ENCODE data around the gene KIF16B. TPM values are rescaled to one million over a fixed set of nuclear protein-coding genes. Genes with fewer than 3 reads are reported as not detected.

The KIF16B gene
- total and polyA plus RNA-seq, 9 of the 15 experiments (the other 6 are each of a cell fraction or from before 2014, with no cell fraction given) = 1.00 to 10.6 (median 8.5) TPM

GRCh38 chr20:16352751-16353416 is 220.4 kb downstream of the KIF16B start:
- H3K79me2 ChIP-seq (ENCODE audit: control insufficient read depth, insufficient read depth, low read length) = no peaks in the 10 kb centered on the region
- H3K4me3 ChIP-seq = no peak overlapping the region
- in situ Hi-C loops (cut with MboI) = no loop called here
- TF ChIP-seq HDAC6 (IDR thresholded peaks at IDR 0.05; ENCODE audit: low read depth, low read length) (no peak), ZBTB11 (CRISPR knock-in tag; IDR thresholded peaks at IDR 0.05) (no peak), CTCF (IDR thresholded peaks at IDR 0.05 in 2 of 3, conservative IDR thresholded peaks at IDR 0.05 in 1 of 3; ENCODE audit: insufficient read depth in 2 of 3, low read depth in 1 of 3, low read length in 3 of 3) (no peak), TRIM28 (IDR thresholded peaks at IDR 0.05) (no peak), DDX20 (tag; IDR thresholded peaks at IDR 0.05; ENCODE audit: low read depth) (no peak), ZBTB7A (IDR thresholded peaks at IDR 0.05; ENCODE audit: borderline replicate concordance, control insufficient read depth, low read depth, low read length) (no peak), PRDM10 (IDR thresholded peaks at IDR 0.05; ENCODE audit: partially characterized antibody) (no peak), ZNF140 (CRISPR knock-in tag; IDR thresholded peaks at IDR 0.05) (no peak), GTF2E2 (tag; IDR thresholded peaks at IDR 0.05) (no peak), RBM17 (IDR thresholded peaks at IDR 0.05; ENCODE audit: borderline replicate concordance, low read depth, low read length) (no peak), MEF2D (tag; conservative IDR thresholded peaks at IDR 0.05; ENCODE audit: low read depth) (no peak)
- H3K9me3 ChIP-seq (replicated peaks; ENCODE audit: control insufficient read depth, insufficient read depth, low read depth, low read length) = no peaks in the 10 kb centered on the region
- 76% methylated on average over 4 of the region's 5 CpGs for WGBS (ENCODE audit: insufficient coverage, low coverage, missing lambda C conversion rate)
- H3K9me1 ChIP-seq (ENCODE audit: control insufficient read depth, insufficient read depth, low read length) = no peaks in the 10 kb centered on the region
- no peaks in the 10 kb centered on the region for H3K27me3 ChIP-seq (ENCODE audit: control insufficient read depth in 2 of 2, insufficient read depth in 2 of 2, low read length in 2 of 2)
- intact Hi-C loops (cut with micrococcal nuclease) = loop anchor here (1.0 kb wide), 1 partner anchor 123 kb away; no protein-coding TSS in a partner anchor
- no peaks in the 10 kb centered on the region for H4K20me1 ChIP-seq (replicated peaks; ENCODE audit: control insufficient read depth, insufficient read depth, low read length)
- no peak overlapping the region for H3K9ac ChIP-seq (ENCODE audit: insufficient read depth in 1 of 2, low read depth in 2 of 2, low read length in 2 of 2)
- H3K27ac ChIP-seq (ENCODE audit: extremely low read depth, low read depth, low read length) = no peak overlapping the region
- no peak for DNase-seq (ENCODE audit: extremely low read depth in 1 of 4, low spot score in 3 of 4)
- ChIA-PET POLR2A (no interaction called here), CTCF (ENCODE audit: low intra/inter-chr PET ratio) (no interaction called here)
- H3K4me1 ChIP-seq (replicated peaks in 1 of 2; ENCODE audit: control insufficient read depth in 2 of 2, insufficient read depth in 2 of 2, low read length in 2 of 2) = no peaks in the 10 kb centered on the region
- no peak for FAIRE-seq
- H3K36me3 ChIP-seq (ENCODE audit: control insufficient read depth, insufficient read depth, low read length) = no peaks in the 10 kb centered on the region
- H3K4me2 ChIP-seq (ENCODE audit: insufficient read depth, low read length) = no peak overlapping the region
- H2AFZ ChIP-seq (ENCODE audit: low read depth, low read length) = no peak overlapping the region
- no peak for ATAC-seq
- BruUV-seq (replicated peaks) = no TSS peak
